ENCODE measurements around the gene PDE4D.
"Not testable (repeated sequence)": the region's sequence is repeated elsewhere in the genome, so short reads cannot be mapped to it uniquely, and the experiment has no call there.

Gene PDE4D

GRCh38 chr5:59430066-59430685, 463.4 kb downstream of the PDE4D start:
- DNase-seq: no peak

- no peak for DNase-seq
These were observed 465.1 kb downstream of the PDE4D start for GRCh38 chr5:59428391-59428790.

GRCh38 chr5:59424515-59424914, 469.0 kb downstream of the PDE4D start:
- no peak for DNase-seq

GRCh38 chr5:59423021-59423420, 470.5 kb downstream of the PDE4D start:
- no peak for DNase-seq

- no peak for DNase-seq
These were observed 471.3 kb downstream of the PDE4D start for GRCh38 chr5:59421986-59422941.

- no peak for DNase-seq
These were observed 472.9 kb downstream of the PDE4D start for GRCh38 chr5:59420596-59420995.

- DNase-seq: no peak
These were observed 474.7 kb downstream of the PDE4D start for GRCh38 chr5:59418808-59419207.

GRCh38 chr5:59416451-59416850, 477.1 kb downstream of the PDE4D start:
- no peak for DNase-seq

GRCh38 chr5:59416026-59416425, 477.5 kb downstream of the PDE4D start:
- DNase-seq: no peak

GRCh38 chr5:59412428-59412827, 481.1 kb downstream of the PDE4D start:
- DNase-seq: no peak

- not testable (repeated sequence) for DNase-seq
These were observed 484.5 kb downstream of the PDE4D start for GRCh38 chr5:59408997-59409396.

GRCh38 chr5:59407967-59408366, 485.6 kb downstream of the PDE4D start:
- DNase-seq: no peak

GRCh38 chr5:59401637-59402036, 491.9 kb downstream of the PDE4D start:
- DNase-seq: no peak

GRCh38 chr5:59394956-59395355, 498.6 kb downstream of the PDE4D start:
- not testable (repeated sequence) for DNase-seq

- DNase-seq: no peak
These were observed 499.7 kb downstream of the PDE4D start for GRCh38 chr5:59393585-59394420.

GRCh38 chr5:59391576-59391975, 501.9 kb downstream of the PDE4D start:
- DNase-seq: no peak

GRCh38 chr5:59390989-59391388, 502.5 kb downstream of the PDE4D start:
- no peak for DNase-seq

GRCh38 chr5:59390074-59390659, 503.4 kb downstream of the PDE4D start:
- peak in 3 of 51 donors; percentile 11 to 24 (median 11) for DNase-seq

GRCh38 chr5:59387127-59387526, 506.4 kb downstream of the PDE4D start:
- no peak for DNase-seq

- no peak for DNase-seq
These were observed 507.8 kb downstream of the PDE4D start for GRCh38 chr5:59385700-59386099.

- peak in 1 of 51 donors; percentile 34 for DNase-seq
These were observed 513.1 kb downstream of the PDE4D start for GRCh38 chr5:59380350-59380951.

Data from hypothalamus (tissue), 51 donors.